ENCODE measurements around the gene BFSP2.

The BFSP2 gene

DNA sequence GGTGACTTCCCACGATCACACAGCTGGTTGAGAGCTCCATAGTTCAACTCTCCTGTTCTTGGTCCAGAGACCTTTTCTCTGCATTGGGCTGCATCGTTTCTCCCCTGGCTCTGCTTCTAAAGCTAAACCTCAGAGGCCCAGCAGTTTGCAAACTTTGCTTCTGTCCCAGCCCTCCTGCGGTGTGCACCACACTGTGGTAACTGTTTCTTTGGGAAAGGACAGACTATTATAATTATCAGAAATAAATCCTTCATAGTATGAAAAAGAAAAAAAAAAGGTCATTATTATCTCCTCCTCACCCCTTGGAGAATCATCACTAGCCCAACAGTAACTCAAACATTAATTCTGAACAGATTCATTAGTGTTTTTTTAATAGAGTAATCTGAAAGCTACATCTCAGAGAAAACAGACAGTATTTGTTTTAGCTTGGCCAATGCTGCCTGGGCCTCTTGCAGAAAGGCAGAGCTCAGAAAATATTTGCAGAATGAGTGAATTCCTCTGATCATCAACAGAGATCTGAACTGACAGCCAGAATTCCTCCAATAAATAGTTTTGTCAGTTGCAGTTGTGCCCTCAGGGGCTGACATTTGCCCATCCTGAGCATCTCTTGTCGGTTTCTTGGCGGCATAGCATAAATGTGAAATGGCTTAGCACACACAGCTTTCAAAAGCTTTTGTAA, 52.9 kb downstream of the BFSP2 start:
- no peak overlapping the region for H3K27ac ChIP-seq
- DNase-seq (ENCODE audit: low spot score) = no peak
- H3K4me3 ChIP-seq = no peak overlapping the region
- TF ChIP-seq, protein P1, sequence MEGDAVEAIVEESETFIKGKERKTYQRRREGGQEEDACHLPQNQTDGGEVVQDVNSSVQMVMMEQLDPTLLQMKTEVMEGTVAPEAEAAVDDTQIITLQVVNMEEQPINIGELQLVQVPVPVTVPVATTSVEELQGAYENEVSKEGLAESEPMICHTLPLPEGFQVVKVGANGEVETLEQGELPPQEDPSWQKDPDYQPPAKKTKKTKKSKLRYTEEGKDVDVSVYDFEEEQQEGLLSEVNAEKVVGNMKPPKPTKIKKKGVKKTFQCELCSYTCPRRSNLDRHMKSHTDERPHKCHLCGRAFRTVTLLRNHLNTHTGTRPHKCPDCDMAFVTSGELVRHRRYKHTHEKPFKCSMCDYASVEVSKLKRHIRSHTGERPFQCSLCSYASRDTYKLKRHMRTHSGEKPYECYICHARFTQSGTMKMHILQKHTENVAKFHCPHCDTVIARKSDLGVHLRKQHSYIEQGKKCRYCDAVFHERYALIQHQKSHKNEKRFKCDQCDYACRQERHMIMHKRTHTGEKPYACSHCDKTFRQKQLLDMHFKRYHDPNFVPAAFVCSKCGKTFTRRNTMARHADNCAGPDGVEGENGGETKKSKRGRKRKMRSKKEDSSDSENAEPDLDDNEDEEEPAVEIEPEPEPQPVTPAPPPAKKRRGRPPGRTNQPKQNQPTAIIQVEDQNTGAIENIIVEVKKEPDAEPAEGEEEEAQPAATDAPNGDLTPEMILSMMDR (IDR thresholded peaks at IDR 0.05) = no peak

DNA sequence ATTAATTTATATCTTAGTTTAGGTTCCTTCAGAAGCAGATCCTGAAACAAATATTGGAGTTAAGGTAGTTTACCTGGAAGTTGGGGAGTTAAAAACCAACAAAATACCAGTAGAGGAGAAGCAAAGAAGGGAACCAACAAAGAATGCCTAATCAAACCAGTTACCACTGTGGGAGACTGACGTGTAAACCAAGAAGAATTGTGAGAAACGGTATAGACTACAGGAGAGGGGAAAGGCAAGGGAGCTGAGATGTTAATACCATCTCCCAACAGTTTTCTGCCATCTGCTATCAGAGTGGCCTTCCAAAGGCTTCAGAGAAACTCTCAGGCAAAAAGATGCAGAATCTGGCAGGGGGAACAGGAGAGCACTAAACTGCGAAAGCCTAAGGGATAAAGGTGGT, 53.5 kb downstream of the BFSP2 start:
- no peak overlapping the region for H3K4me3 ChIP-seq
- no peak for DNase-seq (ENCODE audit: low spot score)
- TF ChIP-seq, protein P1 (IDR thresholded peaks at IDR 0.05) = no peak
- no peak overlapping the region for H3K27ac ChIP-seq

DNA sequence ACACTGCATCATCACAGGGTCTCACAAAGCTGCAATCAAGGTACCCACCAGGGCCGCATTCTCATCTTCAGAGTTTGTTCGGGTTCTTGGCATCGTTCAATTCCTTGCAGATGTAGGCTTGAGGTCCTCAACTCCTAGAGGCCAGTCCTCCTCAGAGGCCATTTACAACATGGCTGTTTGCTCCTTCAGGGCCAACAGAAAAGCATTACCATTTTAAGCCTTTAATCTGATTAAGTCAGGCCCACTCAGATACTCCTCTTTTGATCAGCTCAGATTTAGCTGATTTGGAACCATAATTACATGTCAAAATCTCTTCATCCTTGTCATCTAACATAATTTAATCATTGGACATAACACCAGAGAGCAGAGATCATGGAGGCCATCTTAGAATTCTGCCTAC, 55.4 kb downstream of the BFSP2 start:
- no peak for DNase-seq (ENCODE audit: low spot score)
- Histone ChIP-seq H3K4me3 (no peak overlapping the region), H3K27ac (no peak overlapping the region)
- TF ChIP-seq, protein P1 (IDR thresholded peaks at IDR 0.05) = no peak

DNA sequence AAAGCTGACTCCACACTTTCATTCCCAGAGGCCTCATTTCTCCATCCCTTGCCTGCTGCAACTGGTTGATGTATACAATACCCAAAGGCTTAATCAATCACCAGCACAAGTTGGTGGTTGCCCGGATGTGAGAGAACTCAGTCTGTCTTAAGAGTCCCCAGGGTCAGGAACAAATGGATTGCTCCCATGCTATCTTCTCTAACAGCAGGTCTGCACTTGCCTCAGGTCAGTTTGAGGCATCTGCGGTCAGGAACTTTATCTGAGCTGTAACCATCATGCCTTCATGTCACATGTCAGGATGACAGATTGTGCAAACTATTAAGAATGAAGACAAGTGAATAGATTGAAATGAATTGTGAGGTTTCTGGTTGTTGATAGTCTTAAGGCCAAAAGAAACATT, 56.1 kb downstream of the BFSP2 start:
- DNase-seq (ENCODE audit: low spot score) = no peak
- H3K27ac ChIP-seq = no peak overlapping the region
- TF ChIP-seq, protein P1 (IDR thresholded peaks at IDR 0.05) = no peak
- no peak overlapping the region for H3K4me3 ChIP-seq

DNA sequence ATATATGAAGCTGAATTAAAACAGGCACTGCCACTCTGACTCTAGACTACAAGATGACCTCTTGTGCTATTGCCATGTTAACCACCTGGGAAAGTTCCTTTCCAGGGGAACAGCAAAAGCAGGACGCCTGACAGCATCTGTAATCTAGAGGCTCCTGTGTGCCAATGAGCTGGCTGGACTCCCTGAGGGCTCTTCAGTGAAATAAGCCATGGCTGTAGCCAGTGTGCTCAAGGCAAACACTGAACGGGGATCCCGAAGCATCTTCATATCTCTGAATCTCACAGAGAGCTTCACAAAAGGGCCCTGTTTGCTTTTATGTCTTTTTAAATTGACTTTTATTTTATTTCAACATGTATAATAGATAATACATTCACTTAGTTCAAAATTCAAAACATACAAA, 57.2 kb downstream of the BFSP2 start:
- Histone ChIP-seq H3K27ac (no peak overlapping the region), H3K4me3 (no peak overlapping the region)
- TF ChIP-seq, protein P1 (IDR thresholded peaks at IDR 0.05) = no peak
- DNase-seq (ENCODE audit: low spot score) = no peak

DNA sequence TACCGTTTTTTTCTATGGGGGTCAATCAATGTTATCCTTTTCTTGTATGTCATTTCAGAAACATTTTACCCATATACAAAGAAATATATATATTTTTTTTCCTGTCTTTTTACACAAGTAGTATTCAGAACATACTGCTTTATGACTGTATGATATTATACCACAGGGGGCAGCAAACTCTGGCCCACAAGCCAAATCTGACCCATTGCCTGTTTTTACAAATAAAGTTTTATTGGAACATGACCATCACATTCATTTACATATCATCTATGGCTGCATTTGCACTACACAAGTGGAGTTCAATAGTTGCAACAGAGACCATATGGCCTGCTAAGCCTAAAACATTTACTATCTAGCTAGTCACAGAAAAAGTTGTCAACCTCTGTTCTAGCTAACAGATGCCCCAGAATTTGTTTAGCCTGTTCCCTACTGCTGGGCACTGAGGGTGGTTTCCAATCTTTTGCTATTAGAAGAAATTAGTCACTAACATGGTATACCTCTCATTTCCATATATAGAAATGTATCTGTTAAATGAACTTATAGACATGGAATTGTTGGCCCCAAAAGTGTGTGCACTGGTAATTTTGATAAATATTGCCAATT, 57.7 kb downstream of the BFSP2 start:
- H3K27ac ChIP-seq = no peak overlapping the region
- no peak overlapping the region for H3K4me3 ChIP-seq
- no peak for DNase-seq (ENCODE audit: low spot score)
- TF ChIP-seq, protein P1 (IDR thresholded peaks at IDR 0.05) = no peak

DNA sequence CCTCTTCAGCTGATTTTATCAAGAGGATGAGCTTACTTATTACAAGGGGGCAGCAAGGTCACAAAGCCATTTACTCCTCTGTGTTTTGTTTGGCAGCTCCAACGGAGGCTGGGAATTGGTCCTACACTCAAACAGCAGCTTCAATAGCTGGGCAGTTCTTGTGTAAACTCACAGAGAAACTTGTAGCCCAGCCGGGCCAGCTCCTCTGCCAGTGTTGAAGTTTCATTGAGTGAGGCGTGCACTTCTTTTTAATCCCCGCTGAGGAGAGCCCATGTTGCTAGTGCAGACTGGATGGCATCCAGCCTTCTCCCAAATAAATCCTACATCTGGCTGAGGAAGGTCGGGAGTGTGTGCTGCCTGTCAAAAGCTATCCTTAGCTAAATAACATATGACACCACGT, 59.5 kb downstream of the BFSP2 start:
- DNase-seq (ENCODE audit: low spot score) = no peak
- TF ChIP-seq, protein P1 (IDR thresholded peaks at IDR 0.05) = no peak
- Histone ChIP-seq H3K4me3 (no peak overlapping the region), H3K27ac (no peak overlapping the region)

Measured in coronary artery (tissue), 2 donors.